OCI-LY7 (cell line): ENCODE measurements around the gene SLC6A4. TPM values are rescaled to one million over a fixed set of nuclear protein-coding genes. Genes with fewer than 3 reads are reported as not detected.

Experiments
- BruUV-seq: library from RNA; stranded (reverse); fragments of 400-500 nt; replicated peaks from 2 replicates; lab custom pipeline; 2021; lab: Mats Ljungman, UMichigan
- CTCF ChIA-PET: fragments of 300-600 bp; sonication (Branson Sonifier 250); formaldehyde crosslinking; loops from one replicate; lab custom pipeline; 2022; ENCODE audit warnings: antibody characterized with exemption; ENCODE audit not compliant: unreplicated experiment; lab: Charles Lee
- POLR2A ChIA-PET: fragments of 300-600 bp; sonication (Branson Sonifier 250); formaldehyde crosslinking; loops from one replicate; lab custom pipeline; 2022; ENCODE audit warnings: antibody characterized with exemption; lab: Charles Lee
- DNase-seq: peaks from one replicate; pipeline ENCODE4 v3.0.0-alpha.2; 2015; ENCODE audit warnings: low spot score
- H2AFZ ChIP-seq: fragments of 200-600 bp; sonication (generic), shearing (Covaris generic); 2 replicates; pipeline ENCODE4 v1.6.1; 2014; ENCODE audit warnings: mild to moderate bottlenecking, antibody characterized with exemption, low read length, moderate library complexity
- H3K27ac ChIP-seq: fragments of 200-600 bp; sonication (generic); 2 replicates; pipeline ENCODE4 v1.5.1; 2014; ENCODE audit warnings: mixed run types, low read depth, mild to moderate bottlenecking, moderate library complexity, low read length, inconsistent platforms; ENCODE audit not compliant: poor library complexity, severe bottlenecking
- H3K36me3 ChIP-seq: fragments of 200-600 bp; sonication (generic); 2 replicates; pipeline ENCODE4 v1.6.1; 2014; ENCODE audit warnings: mild to moderate bottlenecking, antibody characterized with exemption, low read length, moderate library complexity, mixed read lengths; ENCODE audit not compliant: insufficient read depth
- H3K4me1 ChIP-seq: fragments of 200-600 bp; sonication (generic); 2 replicates; pipeline ENCODE4 v1.5.1; 2014; ENCODE audit warnings: mild to moderate bottlenecking, low read length; ENCODE audit not compliant: insufficient read depth, poor library complexity, severe bottlenecking
- H3K4me2 ChIP-seq: fragments of 200-600 bp; sonication (generic); 2 replicates; pipeline ENCODE4 v1.6.1; 2014; ENCODE audit warnings: mild to moderate bottlenecking, low read length
- H3K4me3 ChIP-seq: fragments of 200-600 bp; sonication (generic); 2 replicates; pipeline ENCODE4 v1.5.1; 2014; ENCODE audit warnings: mild to moderate bottlenecking, low read depth, low read length; ENCODE audit not compliant: poor library complexity, severe bottlenecking
- H3K79me2 ChIP-seq: fragments of 200-600 bp; sonication (generic); 2 replicates; pipeline ENCODE4 v1.6.1; 2016; ENCODE audit warnings: low read depth, mild to moderate bottlenecking, low read length, moderate library complexity, mixed read lengths; ENCODE audit not compliant: insufficient read depth
- H3K9me2 ChIP-seq: fragments of 200-600 bp; sonication (generic); 2 replicates; pipeline ENCODE4 v1.6.1; 2016; ENCODE audit warnings: mild to moderate bottlenecking, low read length, mixed read lengths; ENCODE audit not compliant: insufficient read depth
- H3K9me3 ChIP-seq: fragments of 200-600 bp; sonication (generic); 2 replicates; pipeline ENCODE4 v1.6.1; 2014; ENCODE audit warnings: mild to moderate bottlenecking, mixed run types, low read length, mixed read lengths
- H4K20me1 ChIP-seq: fragments of 200-600 bp; sonication (generic); 2 replicates; pipeline ENCODE4 v1.6.1; 2014; ENCODE audit warnings: mild to moderate bottlenecking, antibody characterized with exemption, low read length, moderate library complexity, mixed read lengths; ENCODE audit not compliant: insufficient read depth
- CTCF ChIP-seq: fragments of 200-600 bp; sonication (generic); conservative IDR thresholded peaks from 2 replicates; pipeline ENCODE4 v1.5.1; 2014; ENCODE audit warnings: mild to moderate bottlenecking, antibody characterized with exemption, low read length, moderate library complexity, mixed read lengths
- EZH2phosphoT487 ChIP-seq: fragments of 200-600 bp; sonication (generic); IDR thresholded peaks from 2 replicates; pipeline ENCODE4 v1.6.1; 2018; ENCODE audit warnings: low read depth, borderline replicate concordance, mild to moderate bottlenecking, mixed run types, antibody characterized with exemption, low read length, moderate library complexity, mixed read lengths
- intact Hi-C: fragments of 100-400 bp; cut with micrococcal nuclease; formaldehyde crosslinking; loops from one replicate; pipeline ENCODE4 v1.10.0; 2022; ENCODE audit not compliant: unreplicated experiment
- total RNA-seq, 2 experiments: library from RNA; depleted of rRNA in 1 of 2; stranded (reverse); fragments of >200 nt in 1 of 2; shearing (Covaris generic) in 1 of 2; gene quantifications; 2 replicates each; pipeline ENCODE4 v1.2.3, GENCODE V29; 2014 to 2022

SLC6A4 gene
- total RNA-seq, 2 experiments from 2014 or later = 0.09 TPM; not detected in 1

DNA sequence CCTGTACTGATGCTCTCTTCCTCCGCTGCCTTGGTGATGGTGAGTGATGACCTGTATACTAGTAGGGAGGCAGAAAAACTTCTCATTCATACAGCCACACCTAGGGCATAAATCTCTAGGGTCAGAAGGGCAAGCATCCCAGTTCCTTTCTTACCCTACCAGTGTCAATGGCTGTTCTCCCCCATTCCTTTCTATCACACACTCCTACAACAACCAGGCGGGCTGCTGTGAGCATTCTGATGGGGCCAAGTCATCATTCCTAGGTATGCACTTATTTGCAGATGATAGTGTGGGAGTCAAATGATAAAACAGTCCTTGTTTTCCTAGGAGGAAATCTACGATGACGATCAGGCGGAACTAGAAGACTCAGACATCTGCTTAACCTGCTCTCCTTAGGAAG lies 14.0 kb upstream of the SLC6A4 start:
- no peak for TF ChIP-seq EZH2phosphoT487
- no peak for TF ChIP-seq CTCF
- Histone ChIP-seq H3K9me3 (no peaks in the 10 kb centered on the region), H3K4me3 (no peak overlapping the region), H3K36me3 (peaks cover 71% of the 10 kb centered on the region), H3K4me1 (no peaks in the 10 kb centered on the region), H2AFZ (no peak overlapping the region), H3K79me2 (no peaks in the 10 kb centered on the region), H3K27ac (no peak overlapping the region), H3K4me2 (no peak overlapping the region), H3K9me2 (no peaks in the 10 kb centered on the region), H4K20me1 (no peaks in the 10 kb centered on the region)
- BruUV-seq = no TSS peak
- intact Hi-C loops = no loop called here
- DNase-seq = no peak
- ChIA-PET CTCF (no interaction called here), POLR2A (no interaction called here)

- Histone ChIP-seq H3K9me3 (no peaks in the 10 kb centered on the region), H2AFZ (no peak overlapping the region), H3K9me2 (no peaks in the 10 kb centered on the region), H3K4me2 (no peak overlapping the region), H3K36me3 (peaks cover 67% of the 10 kb centered on the region), H3K27ac (no peak overlapping the region), H3K79me2 (no peaks in the 10 kb centered on the region), H3K4me1 (no peaks in the 10 kb centered on the region), H4K20me1 (no peaks in the 10 kb centered on the region), H3K4me3 (no peak overlapping the region)
- intact Hi-C loops = no loop called here
- CTCF ChIA-PET = no interaction called here
- no peak for TF ChIP-seq EZH2phosphoT487
- no peak for TF ChIP-seq CTCF
- no peak for DNase-seq
- POLR2A ChIA-PET = interaction anchor here (0.7 kb wide), 1 partner anchor 125 kb away, joined by 3 read pairs; no protein-coding TSS in a partner anchor
- no TSS peak for BruUV-seq
These were observed 13.3 kb upstream of the SLC6A4 start for GRCh38 chr17:30248786-30249185.

DNA sequence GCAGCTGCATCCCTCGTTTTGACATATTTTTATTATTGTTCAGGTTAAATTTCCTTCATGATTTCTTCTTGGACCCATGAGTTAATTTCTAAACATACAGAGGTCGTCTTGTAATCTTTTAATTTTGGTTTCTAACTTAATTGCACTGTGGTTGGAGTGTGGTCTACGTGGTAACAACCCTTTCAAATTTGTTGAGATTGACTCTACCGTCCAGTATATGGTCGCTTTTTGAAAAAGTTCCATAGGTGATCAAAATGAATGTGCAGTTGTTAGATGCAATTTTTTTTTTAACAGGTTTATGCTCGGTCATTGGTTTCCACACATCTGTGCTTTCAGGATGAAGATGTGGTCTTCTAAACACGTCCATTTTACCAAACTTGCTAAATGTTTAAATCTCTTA lies 11.0 kb upstream of the SLC6A4 start:
- no peaks in the 10 kb centered on the region for H4K20me1 ChIP-seq
- H3K4me2 ChIP-seq = no peak overlapping the region
- no peak overlapping the region for H3K4me3 ChIP-seq
- H3K36me3 ChIP-seq = peaks cover 51% of the 10 kb centered on the region
- H2AFZ ChIP-seq = no peak overlapping the region
- no TSS peak for BruUV-seq
- ChIA-PET POLR2A (interaction anchor here (1.9 kb wide), 1 partner anchor 9 kb away, joined by 4 read pairs; no protein-coding TSS in a partner anchor), CTCF (no interaction called here)
- intact Hi-C loops = no loop called here
- H3K9me2 ChIP-seq = no peaks in the 10 kb centered on the region
- H3K27ac ChIP-seq = no peak overlapping the region
- no peaks in the 10 kb centered on the region for H3K4me1 ChIP-seq
- H3K79me2 ChIP-seq = no peaks in the 10 kb centered on the region
- TF ChIP-seq CTCF (no peak), EZH2phosphoT487 (no peak)
- no peaks in the 10 kb centered on the region for H3K9me3 ChIP-seq
- DNase-seq = no peak
